Fibroblast of upper back skin (primary cell): ENCODE data around the gene CDC7.

Source experiments
- DNase-seq: peaks from one replicate; pipeline ENCODE4 v3.0.0-alpha.2; 2013

The CDC7 gene

DNA sequence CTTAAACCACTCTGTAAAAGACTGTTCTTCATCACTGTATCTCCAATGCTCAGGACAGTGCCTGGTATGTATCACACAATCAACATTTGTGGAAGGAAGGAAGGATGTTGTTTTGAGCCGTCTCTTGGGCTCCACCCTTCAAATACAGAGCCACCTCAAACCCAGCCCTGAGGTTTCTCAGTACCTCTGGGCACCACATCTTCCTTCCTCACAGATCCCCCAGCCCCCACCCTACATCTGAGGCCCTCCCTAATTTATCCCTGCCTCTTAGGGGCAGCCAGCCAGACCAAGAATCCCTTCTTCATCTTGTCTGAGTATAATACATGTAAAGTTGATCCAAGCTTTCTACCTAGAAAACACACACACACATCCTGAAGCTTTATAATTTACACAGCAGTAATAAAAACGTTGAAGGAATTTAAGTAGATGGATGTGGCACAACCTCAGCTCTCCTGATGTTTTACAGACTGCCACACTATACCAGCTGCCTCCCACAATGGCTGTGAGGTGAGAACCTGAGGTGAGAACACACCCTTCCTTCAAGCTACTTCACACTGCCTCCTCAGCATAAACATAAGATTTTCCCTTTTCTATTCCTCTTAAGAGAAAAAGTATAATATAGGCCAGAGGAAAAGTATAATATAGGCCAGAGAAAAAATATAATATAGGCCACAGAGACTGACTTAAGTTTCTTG is 48.5 kb downstream of the CDC7 start:
- no peak for DNase-seq

DNA sequence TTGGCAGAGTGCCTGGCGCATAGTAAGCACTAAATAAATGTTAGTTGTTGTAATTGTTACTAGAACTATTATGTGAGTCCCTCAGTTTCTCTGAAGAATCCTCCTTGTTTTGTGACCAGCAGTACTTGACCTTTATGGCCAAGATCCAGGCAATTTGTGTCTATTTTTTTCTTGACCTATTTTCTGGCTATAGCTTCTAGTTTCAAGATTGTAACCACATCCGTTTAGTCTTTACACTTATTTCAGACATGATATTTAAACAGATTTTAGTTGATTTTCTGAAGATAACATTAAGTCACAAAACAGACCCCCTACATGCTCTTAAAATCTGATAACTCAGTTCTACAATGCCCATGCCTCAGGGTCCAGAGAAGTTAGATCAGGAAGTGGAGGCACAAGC is 50.3 kb downstream of the CDC7 start:
- no peak for DNase-seq

DNA sequence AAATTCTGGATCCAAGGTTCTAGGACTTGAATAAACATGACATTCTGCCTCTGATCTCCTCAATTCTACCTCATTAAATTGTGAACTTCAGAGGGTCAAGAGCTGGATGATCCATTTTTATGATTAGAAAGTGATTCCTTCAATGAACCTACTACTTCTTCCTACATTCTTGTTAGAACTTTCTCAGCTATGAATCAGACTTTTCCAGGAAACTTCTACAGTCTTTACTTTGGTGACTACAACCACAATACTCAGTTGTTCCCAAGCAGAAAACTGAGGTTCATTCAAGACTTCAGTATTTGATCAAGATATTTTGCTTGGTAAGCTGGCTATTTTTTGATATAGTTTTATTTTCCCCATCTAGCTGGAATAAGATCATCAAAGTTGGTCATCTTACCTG is 51.4 kb downstream of the CDC7 start:
- DNase-seq, result no peak

DNA sequence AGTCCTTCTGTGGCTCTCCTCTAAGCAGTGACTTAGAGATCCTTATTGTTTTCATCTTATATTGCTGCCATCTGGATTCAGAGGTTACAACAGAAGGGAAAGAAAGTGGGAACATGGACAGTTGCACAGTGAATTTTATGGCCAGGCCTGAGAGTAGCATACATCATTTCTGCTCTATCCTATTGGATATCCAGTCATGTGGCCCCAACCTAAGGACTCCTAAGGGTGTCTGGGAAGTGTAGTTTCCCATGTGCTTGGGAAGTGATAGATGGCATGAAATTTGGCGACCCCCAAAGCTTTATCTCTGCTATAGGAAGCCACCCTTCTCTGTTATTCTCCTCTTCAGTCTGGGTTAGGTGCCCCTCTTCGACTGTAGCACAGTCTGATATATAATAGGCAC is 51.9 kb downstream of the CDC7 start:
- no peak for DNase-seq

DNA sequence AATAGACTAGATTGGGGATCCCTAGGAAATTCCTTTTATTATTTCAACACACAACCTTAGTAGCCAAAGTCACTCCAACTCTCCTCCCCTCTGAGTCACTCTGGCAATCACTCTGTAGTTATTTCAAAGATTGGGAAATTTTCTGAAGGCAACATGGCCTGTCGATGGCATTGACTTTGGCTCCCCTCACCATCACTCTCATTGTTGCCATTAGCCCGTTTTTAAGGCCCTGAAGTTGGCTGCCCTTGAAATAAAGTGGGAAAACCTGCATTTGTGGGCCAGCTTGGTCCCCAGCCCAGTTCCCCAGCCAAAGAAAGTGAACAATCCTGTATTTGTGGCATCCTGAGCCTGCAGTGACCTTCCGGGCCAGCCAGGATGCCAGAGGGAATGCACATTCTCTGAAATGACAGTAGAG is 52.5 kb downstream of the CDC7 start:
- peak; percentile 82 for DNase-seq

DNA sequence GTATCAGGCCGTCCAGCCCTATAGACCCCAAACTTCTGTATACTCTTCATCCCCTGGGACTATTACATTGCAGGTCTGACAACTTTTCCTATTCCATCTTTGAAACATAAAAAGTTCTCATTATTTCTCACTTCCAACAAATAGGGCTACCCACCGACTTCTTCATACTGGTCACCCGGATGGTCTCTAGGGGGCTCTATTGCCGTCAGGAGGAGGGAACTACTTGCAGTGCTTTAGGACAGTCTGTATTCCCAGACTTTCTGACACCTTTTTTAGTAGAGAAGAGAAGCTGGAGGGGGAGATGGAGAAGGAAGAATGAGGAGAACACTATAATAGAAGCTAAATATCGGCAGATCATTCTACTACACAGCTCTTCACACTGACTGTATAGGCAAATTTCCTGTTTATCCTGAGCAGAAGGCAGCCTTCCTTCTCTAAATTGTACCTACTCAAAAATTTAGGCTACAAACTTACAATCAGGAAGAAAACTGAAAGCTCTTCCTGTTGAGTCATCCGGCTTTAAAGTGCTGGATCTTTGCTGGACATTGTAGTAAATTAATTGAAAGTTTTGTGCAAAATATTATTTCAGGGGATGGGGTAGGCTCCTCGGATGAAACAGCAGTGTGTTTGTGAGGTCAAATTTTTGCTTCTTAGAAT is 54.6 kb downstream of the CDC7 start:
- DNase-seq, result peak; percentile 32

DNA sequence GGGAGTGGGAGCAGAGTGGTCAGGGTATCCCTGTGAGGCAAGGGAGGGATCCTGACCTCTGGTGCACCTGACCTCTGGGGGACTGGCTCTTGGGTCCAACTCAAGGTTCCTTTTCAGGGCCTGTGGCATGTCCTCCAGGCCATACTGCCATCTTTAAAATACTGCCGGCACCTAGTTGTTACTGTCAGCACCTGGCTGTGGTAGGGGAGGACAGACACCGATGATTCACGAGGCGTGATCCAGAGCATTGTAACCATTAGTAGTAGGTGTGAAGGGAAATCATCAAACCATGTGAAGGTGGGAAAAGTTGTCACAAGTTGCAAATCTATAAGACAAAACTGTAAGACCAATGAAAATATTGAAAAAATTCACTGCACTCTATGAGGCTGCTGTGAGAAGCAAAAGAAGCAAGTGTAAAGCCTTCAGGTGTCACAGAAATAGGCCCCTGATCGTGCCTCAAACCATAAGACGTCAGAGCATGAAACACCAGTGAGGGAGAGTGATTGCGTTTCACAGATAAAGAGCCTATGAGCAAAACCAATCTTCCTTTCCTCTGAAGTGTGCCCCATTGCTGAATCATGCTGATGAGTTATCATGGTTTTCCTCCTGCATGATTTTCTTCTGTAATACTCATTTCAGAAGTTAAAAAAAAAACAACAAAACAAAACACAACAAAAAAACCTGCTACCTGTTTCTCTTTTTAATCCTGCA is 55.3 kb downstream of the CDC7 start:
- peak; percentile 77 for DNase-seq

DNA sequence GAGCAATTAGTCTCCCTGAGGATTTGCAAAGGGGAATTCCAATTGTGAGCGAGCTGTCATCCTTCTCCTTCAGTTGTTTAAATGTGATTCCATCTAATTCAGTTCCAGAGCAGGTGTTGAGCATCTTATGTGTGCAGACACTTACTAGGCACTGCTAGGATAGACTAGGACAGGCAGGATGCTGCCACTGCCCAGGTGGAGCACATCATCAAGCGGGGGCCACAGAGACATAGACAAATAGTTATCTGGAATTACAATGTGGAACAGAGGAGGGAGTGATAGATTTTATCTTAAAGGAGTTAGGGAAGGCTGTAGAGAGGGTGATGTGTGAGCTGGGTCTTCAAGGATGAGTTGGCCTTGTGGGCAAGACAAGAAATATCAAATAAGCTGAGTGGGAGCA is 55.9 kb downstream of the CDC7 start:
- no peak for DNase-seq

DNA sequence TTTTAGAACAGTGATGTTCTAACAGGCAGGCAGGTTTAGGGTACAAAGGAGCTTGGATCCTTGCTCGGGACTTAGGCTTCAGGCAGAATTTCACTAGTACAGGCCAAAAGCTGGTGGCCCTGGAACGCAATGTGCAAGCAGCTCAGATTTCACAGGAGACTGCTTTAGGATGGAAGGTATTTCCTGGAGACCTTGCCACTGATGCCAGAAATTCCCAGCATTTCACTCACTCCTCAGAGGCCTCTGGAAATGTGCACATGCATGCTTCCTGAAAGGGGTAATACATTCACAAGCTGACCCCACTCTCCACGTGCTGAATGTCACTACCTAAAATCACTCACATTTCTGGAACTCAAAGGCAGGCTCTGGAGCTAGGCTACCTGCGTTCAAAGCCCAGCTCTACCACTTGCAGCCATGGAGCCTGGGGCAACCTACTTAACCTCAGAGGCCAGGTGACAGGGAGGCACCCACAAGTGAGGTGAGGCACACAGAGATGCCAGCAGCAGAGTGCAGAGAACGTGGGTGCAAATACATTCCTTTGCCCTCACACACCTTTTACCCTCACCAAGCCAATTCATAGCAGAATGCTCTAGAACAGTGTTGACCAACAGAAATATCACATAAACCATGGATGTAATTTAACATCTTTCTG is 56.5 kb downstream of the CDC7 start:
- peak; percentile 69 for DNase-seq

DNA sequence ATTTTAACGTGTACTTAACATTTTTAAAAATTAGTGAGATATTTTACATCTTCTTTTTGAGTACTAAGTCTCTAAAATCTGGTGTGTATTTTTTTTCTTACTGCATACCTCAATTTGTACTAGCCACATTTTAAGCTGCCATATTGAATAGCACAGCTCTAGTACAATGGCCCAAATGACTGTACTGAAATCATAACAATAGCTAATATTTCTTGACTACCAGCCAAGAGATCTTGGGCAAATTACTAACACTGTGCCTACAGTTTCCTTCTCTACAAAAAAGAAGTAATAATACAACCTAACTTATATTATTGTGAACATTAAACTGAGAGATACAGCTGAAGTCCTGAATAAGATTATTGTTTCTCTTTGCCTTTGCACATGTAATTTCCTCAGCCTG is 57.2 kb downstream of the CDC7 start:
- no peak for DNase-seq

DNA sequence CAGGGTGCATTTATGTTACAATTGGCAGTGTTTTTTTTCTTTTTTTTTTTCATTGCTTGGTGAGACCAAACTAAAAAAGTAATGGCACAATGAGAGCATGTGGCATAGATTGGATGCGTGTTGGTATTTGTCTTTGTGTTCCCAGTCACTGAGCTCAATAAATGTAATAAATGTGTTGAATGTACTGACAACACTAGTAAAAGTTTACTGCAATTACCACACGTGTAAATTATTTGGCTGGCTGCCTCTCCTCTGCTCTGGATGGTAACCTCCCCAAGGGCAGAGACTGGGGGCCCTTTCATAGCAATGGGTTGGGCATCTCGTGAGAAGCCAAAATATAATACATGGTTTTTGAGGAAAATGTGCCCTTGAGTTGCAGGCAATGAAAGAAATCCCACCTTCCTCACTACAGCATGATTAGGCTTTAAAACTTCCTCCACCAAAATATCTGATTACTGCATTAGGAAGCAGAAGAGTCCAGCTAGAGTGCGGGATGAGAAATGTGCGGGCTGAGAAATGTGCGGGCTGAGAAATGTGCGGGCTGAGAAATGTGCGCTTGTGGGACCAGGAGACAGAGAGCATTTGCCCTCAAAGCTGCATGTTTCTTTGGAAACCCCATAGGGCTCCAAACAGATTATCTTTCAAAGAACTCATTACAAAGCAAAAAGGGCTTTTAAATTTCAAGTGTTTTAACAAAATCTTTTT is 58.5 kb downstream of the CDC7 start:
- no peak for DNase-seq

DNA sequence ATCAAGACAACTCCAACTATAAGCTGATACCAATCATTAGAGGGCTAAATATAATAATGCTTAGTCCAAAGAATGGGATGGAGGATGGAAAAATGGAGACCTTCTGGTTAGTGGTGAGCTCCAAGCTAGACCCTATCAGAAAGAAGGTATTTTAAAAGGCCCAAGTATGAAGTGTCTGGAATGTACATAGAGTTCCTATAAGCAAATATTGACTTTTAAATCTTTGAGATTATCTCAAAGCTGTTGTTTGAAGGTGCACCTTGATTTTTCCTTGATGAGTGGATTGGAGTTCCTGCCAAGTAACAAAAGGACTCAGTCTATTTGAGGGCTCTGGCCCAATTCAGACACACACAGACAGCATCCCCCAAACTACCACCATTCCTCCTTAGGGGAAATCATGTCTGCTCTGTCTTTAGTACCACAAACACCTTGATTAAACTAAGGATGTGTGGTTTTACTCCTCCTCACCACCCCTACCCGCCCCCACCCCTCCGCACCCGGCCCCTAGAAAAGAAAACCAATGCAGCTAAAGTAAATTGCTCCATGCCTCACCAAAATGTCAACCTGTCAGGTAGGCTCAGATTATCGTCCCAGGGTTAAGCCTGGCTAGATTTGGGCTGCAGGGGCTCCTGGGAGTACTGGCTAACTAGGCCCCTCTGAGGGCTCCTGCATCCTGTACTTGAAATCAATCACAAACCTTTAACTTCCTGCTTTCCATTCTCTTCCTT is 59.4 kb downstream of the CDC7 start:
- no peak for DNase-seq

DNA sequence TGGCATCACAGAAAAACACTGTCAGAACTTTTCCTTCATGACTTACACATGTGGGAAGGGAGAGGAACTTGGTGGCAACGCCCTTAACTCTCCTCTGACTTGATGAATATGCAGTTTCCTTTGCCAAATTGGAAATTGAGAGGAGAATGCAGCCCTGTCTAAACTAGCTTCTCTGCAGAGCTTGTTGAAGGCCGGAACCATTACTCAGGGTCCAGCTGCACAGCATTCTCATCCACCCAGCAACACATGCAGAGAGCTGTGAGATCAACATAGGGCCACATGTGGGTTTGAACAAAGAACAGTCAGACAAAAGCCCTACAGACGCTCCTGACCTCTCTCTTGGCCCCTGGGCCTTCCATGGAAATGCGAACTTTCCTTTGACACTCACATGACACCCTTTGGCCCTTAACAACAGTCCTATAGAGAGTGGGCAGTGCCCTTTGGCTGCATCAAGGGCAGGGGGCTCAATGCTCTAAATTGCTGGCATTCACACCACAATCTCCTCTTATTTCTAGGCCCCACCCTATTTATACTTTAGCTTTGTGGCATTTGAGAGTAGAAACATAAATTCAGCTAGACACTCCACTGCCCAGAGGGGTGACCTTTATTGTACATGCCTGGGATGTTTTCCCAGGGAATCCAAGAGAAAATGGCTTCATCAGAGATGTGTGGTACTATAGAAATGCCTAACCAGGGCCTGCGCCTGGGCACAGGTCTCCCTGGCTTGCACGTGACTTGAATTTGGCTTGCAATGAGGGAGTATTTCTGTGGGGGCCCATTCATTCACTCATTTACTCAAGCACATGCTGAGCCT is 64.4 kb downstream of the CDC7 start:
- peak; percentile 74 for DNase-seq

DNA sequence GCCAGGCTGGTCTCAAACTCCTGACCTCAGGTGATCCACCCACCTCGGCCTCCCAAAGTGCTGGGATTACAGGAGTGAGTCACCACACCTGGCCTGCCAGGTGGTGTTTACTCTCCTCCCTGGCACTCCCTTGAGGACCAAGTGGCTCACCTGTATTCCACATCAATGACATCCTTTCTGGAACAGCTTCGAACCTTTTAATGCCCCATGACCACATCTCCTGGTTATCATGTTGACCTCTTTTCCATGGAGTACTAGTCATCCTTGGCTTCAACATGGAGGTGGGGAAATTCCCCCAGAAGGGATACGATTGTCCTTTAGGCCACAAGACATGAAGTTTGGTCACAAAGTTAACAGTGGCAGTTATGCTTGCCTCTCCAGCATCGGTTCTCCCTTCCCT is 66.9 kb downstream of the CDC7 start:
- no peak for DNase-seq

DNA sequence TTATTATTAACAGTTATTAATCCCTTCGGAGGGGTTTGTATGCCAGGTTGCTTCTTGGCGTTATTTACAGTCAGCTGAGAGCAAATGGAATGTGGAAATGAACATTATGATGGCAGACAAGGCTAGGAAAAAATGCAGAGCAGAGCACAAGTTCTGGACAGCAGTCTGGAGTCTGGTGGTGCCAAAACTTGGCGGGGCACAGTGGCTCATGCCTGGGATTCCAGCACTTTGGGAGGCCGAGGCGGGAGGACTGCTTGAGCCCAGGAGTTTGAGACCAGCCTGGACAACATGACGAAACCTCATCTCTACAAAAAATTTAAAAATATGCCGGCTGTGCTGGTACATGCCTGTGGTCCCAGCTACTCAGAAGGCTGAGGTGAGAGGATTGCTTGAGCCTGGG is 67.6 kb downstream of the CDC7 start:
- no peak for DNase-seq

DNA sequence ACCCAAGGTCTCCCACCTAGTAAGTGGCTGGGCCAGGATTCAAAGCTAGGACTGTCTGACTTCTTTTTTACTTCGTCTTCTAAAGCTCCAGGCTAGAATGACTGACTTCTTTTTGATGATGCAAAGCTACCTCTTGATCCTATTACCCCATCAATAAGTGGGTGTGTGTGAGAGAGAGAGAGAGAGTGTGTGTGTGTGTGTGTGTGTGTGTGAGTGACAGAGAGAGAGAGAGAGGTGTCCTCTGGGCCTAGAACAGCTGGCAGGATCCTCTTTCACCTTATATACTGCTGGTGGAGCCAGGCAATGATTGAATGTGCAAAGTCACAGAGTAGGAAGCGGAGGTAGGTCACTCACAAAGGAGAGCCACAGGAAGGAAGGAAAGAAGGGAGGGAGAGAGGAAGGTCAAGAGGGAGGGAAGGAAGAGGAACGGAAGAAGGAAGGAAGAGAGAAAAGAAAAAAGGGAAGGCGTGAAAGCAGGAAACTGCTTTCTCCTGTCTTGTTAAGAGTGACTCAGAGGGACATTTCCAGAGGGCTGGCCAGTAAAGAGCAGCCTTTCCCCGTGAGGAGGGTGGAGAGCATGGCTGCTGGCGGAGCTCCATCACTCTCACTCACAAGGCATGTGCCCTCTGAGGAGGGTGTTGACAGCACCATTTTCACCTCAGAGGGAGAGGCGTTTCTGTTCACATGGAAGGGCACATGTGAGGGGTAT is 68.9 kb downstream of the CDC7 start:
- DNase-seq, result peak; percentile 98

DNA sequence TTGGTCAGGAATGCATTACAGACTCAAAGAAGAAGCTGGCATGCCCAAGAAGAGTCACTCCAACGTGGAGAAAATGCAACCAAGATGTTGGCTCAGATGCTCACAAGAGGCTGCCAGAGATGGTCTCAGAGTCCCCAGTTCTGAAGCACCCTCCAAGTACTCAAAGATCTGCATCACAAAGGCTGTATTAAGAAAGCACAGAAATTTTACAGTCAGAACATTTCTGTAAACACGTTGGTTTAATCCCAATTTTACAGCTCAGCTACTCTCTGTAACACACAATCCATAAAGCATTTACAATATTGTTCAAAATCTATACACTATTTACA is 69.4 kb downstream of the CDC7 start:
- no peak for DNase-seq

DNA sequence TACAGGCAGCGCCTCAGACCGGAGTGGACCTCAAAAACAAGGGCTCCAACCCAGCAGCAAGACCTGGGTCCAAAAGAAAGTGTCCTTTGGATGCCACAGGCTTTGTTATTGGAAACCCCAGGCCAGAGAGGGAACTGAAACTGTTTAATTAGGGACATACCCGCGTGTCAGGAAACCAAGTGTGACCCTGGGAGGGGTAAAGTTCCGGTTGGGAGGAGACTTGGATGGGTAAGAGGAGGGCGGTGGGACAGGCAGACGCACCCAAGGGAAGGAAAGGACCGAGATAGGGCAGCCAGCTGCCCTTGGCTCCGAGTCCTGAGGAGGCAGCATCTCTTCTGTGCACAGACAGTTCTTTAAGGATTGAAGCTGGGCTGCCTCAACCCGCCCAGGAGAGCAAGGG is 71.4 kb downstream of the CDC7 start:
- no peak for DNase-seq
